ENCODE results near the gene CMTM7.
A peak's percentile ranks its signal among the peaks of the same experiment; 100 is the strongest.

Gene CMTM7

GRCh38 chr3:32498992-32499391 lies 107.3 kb downstream of the CMTM7 start:
- DNase-seq = no peak

GRCh38 chr3:32499585-32499984 lies 107.9 kb downstream of the CMTM7 start:
- DNase-seq = no peak

GRCh38 chr3:32500231-32500630 lies 108.6 kb downstream of the CMTM7 start:
- no peak for DNase-seq

- DNase-seq = no peak
These were observed 109.5 kb downstream of the CMTM7 start for GRCh38 chr3:32500880-32501782.

- DNase-seq = no peak
These were observed 110.1 kb downstream of the CMTM7 start for GRCh38 chr3:32501783-32502117.

GRCh38 chr3:32502118-32502945 lies 110.7 kb downstream of the CMTM7 start, which contains the start of gene CMTM6:
CMTM6 (minus strand) TSS chr3:32502852; CDS start chr3:32502745, 107 bp downstream.
- DNase-seq = peak; percentile 34

- no peak for DNase-seq
These were observed 111.3 kb downstream of the CMTM7 start for GRCh38 chr3:32502946-32503286.
